Breast epithelium (tissue), 3 donors: ENCODE results near the gene FKBP14.

ENCODE experiments used
- POLR2A ChIP-seq: fragments of 450-650 bp; IDR thresholded peaks from one replicate; pipeline ENCODE4 v1.6.1; 2016; ENCODE audit warnings: antibody characterized with exemption, mild to moderate bottlenecking, moderate library complexity
- POLR2AphosphoS5 ChIP-seq, 3 donors: sonication (generic); formaldehyde crosslinking; IDR thresholded peaks; one replicate each; pipeline ENCODE4 v1.6.1; 2017; ENCODE audit warnings: antibody characterized with exemption in 3 of 3
- TF ChIP-seq, protein P1 (sequence below), 3 donors: fragments of 450-650 bp; IDR thresholded peaks; one replicate each; pipeline ENCODE4 v1.5.1; 2016 to 2017; ENCODE audit warnings: antibody characterized with exemption in 3 of 3, mild to moderate bottlenecking in 3 of 3, moderate library complexity in 3 of 3

DNA sequence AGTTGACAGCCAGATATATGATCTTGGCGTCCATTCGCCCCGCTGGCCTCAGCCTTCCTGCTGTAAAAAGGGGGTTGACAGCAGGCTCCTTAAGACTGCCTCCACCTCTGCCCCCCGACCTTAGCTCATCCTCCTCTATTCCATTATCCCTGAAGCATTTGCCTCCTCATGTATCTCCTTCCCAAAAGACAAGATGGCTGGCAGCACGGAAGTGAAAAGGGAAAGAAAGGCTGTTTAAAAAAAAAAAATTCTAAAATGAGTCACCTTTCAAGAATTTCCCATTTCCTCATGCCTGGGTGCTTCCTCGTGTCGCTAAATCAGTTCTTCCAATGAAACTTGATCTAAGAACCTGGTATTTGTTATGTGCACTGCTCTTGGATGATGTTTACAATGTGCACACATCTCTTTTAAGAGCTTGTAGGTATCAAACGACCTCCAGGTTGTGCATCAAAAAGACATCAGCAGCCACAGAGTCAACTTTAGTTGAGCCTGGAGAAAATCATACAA lies 38.6 kb downstream of the FKBP14 start:
- TF ChIP-seq, protein P1, sequence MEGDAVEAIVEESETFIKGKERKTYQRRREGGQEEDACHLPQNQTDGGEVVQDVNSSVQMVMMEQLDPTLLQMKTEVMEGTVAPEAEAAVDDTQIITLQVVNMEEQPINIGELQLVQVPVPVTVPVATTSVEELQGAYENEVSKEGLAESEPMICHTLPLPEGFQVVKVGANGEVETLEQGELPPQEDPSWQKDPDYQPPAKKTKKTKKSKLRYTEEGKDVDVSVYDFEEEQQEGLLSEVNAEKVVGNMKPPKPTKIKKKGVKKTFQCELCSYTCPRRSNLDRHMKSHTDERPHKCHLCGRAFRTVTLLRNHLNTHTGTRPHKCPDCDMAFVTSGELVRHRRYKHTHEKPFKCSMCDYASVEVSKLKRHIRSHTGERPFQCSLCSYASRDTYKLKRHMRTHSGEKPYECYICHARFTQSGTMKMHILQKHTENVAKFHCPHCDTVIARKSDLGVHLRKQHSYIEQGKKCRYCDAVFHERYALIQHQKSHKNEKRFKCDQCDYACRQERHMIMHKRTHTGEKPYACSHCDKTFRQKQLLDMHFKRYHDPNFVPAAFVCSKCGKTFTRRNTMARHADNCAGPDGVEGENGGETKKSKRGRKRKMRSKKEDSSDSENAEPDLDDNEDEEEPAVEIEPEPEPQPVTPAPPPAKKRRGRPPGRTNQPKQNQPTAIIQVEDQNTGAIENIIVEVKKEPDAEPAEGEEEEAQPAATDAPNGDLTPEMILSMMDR (IDR thresholded peaks at IDR 0.05) = no peak
- TF ChIP-seq POLR2A (no peak), POLR2AphosphoS5 (IDR thresholded peaks at IDR 0.05) (peak in 1 of 3 donors; percentile 14)
